H9 (cell line): Measurements from ENCODE around the gene C15orf62. TPM values are rescaled to one million over a fixed set of nuclear protein-coding genes. Genes with fewer than 3 reads are reported as not detected.
A peak's percentile ranks its signal among the peaks of the same experiment; 100 is the strongest.

ENCODE experiments used
- DNase-seq: peaks from one replicate; pipeline ENCODE4 v3.0.0-alpha.2; 2017
- H2AFZ ChIP-seq: one replicate; pipeline ENCODE4 v1.6.1; 2013; ENCODE audit warnings: mild to moderate bottlenecking, low read length, control low read depth, moderate library complexity
- H2AK5ac ChIP-seq: 2 replicates; pipeline ENCODE4 v1.6.1; 2013; ENCODE audit warnings: low read length, control low read depth, mixed read lengths; ENCODE audit not compliant: insufficient read length
- H2BK120ac ChIP-seq: one replicate; pipeline ENCODE4 v1.6.1; 2013; ENCODE audit warnings: low read depth, mild to moderate bottlenecking, low read length, control low read depth, inconsistent platforms; ENCODE audit not compliant: poor library complexity, severe bottlenecking
- H2BK12ac ChIP-seq: 2 replicates; pipeline ENCODE4 v1.6.1; 2013; ENCODE audit warnings: low read length, control low read depth, mixed read lengths, low read depth; ENCODE audit not compliant: insufficient read length
- H2BK15ac ChIP-seq: 2 replicates; pipeline ENCODE4 v1.6.1; 2013; ENCODE audit warnings: low read depth, low read length, control low read depth
- H2BK20ac ChIP-seq: one replicate; pipeline ENCODE4 v1.6.1; 2013; ENCODE audit warnings: low read depth, mild to moderate bottlenecking, low read length, control low read depth, inconsistent platforms; ENCODE audit not compliant: poor library complexity, severe bottlenecking
- H2BK5ac ChIP-seq: 2 replicates; pipeline ENCODE4 v1.6.1; 2013; ENCODE audit warnings: low read length, control low read depth, mixed read lengths; ENCODE audit not compliant: insufficient read length
- H3K14ac ChIP-seq: 2 replicates; pipeline ENCODE4 v1.6.1; 2013; ENCODE audit warnings: low read length, control low read depth; ENCODE audit not compliant: insufficient read depth
- H3K18ac ChIP-seq: 2 replicates; pipeline ENCODE4 v1.6.1; 2013; ENCODE audit warnings: low read depth, mild to moderate bottlenecking, mixed read lengths, low read length, control low read depth; ENCODE audit not compliant: insufficient read length
- H3K23ac ChIP-seq: 2 replicates; pipeline ENCODE4 v1.6.1; 2013; ENCODE audit warnings: low read length, control low read depth, mixed read lengths, low read depth; ENCODE audit not compliant: insufficient read length
- H3K23me2 ChIP-seq: 2 replicates; pipeline ENCODE4 v1.6.1; 2013; ENCODE audit warnings: low read depth, mild to moderate bottlenecking, mixed read lengths, low read length, control low read depth; ENCODE audit not compliant: insufficient read length, poor library complexity, severe bottlenecking
- H3K27ac ChIP-seq: 2 replicates; pipeline ENCODE4 v1.5.1; 2013; ENCODE audit warnings: low read length, control low read depth, mixed read lengths, low read depth; ENCODE audit not compliant: insufficient read length
- H3K27me3 ChIP-seq: 2 replicates; pipeline ENCODE4 v1.6.1; 2013; ENCODE audit warnings: low read length, control low read depth, inconsistent platforms; ENCODE audit not compliant: insufficient read depth
- H3K4ac ChIP-seq: 2 replicates; pipeline ENCODE4 v1.6.1; 2013; ENCODE audit warnings: low read depth, mild to moderate bottlenecking, control low read depth, inconsistent platforms, low read length, moderate library complexity
- H3K4me1 ChIP-seq: 2 replicates; pipeline ENCODE4 v1.6.1; 2013; ENCODE audit warnings: low read length, control low read depth, inconsistent platforms; ENCODE audit not compliant: insufficient read depth
- H3K4me2 ChIP-seq: 2 replicates; pipeline ENCODE4 v1.6.1; 2013; ENCODE audit warnings: low read length, control low read depth, mixed read lengths; ENCODE audit not compliant: insufficient read length, insufficient read depth
- H3K56ac ChIP-seq: 2 replicates; pipeline ENCODE4 v1.6.1; 2013; ENCODE audit warnings: low read depth, mild to moderate bottlenecking, mixed read lengths, low read length, control low read depth; ENCODE audit not compliant: insufficient read length
- H3K79me1 ChIP-seq: 2 replicates; pipeline ENCODE4 v1.6.1; 2013; ENCODE audit warnings: low read depth, mild to moderate bottlenecking, moderate library complexity, low read length, control low read depth, inconsistent platforms; ENCODE audit not compliant: insufficient read depth, poor library complexity, severe bottlenecking
- H3K79me2 ChIP-seq: 2 replicates; pipeline ENCODE4 v1.6.1; 2013; ENCODE audit warnings: low read length, control low read depth, inconsistent platforms; ENCODE audit not compliant: insufficient read depth
- H3K9ac ChIP-seq: 2 replicates; pipeline ENCODE4 v1.6.1; 2013; ENCODE audit warnings: low read length, control low read depth, mixed read lengths; ENCODE audit not compliant: insufficient read length; ENCODE audit errors: extremely low read depth
- H3K9me3 ChIP-seq: one replicate; pipeline ENCODE4 v1.6.1; 2013; ENCODE audit warnings: low read depth, low read length, inconsistent platforms; ENCODE audit not compliant: control insufficient read depth
- H3T11ph ChIP-seq: one replicate; pipeline ENCODE4 v1.6.1; 2013; ENCODE audit warnings: mild to moderate bottlenecking, low read length, control low read depth, inconsistent platforms
- H4K20me1 ChIP-seq: one replicate; pipeline ENCODE4 v1.6.1; 2013; ENCODE audit not compliant: control insufficient read depth, insufficient read length, insufficient read depth
- H4K5ac ChIP-seq: 2 replicates; pipeline ENCODE4 v1.6.1; 2013; ENCODE audit warnings: low read depth, mild to moderate bottlenecking, mixed read lengths, low read length, control low read depth; ENCODE audit not compliant: insufficient read length
- H4K8ac ChIP-seq: replicated peaks from 2 replicates; pipeline ENCODE4 v1.6.1; 2013; ENCODE audit warnings: low read length, control low read depth, mixed read lengths, low read depth; ENCODE audit not compliant: insufficient read length
- H4K91ac ChIP-seq: 2 replicates; pipeline ENCODE4 v1.6.1; 2013; ENCODE audit warnings: low read depth, mild to moderate bottlenecking, moderate library complexity, mixed read lengths, low read length, control low read depth; ENCODE audit not compliant: insufficient read length
- H3K27ac Mint-ChIP-seq, 3 experiments: 2 replicates in 2 of 3; 3 replicates in 1 of 3; pipeline ENCODE4 v1.8.0; 2020 to 2021; ENCODE audit warnings: mixed read lengths in 3 of 3, mild to moderate bottlenecking in 1 of 3, moderate library complexity in 1 of 3
- H3K27me3 Mint-ChIP-seq: 2 replicates; pipeline ENCODE4 v1.8.0; 2021; ENCODE audit warnings: low read depth, mild to moderate bottlenecking, moderate library complexity, mixed read lengths
- H3K36me3 Mint-ChIP-seq, 3 experiments: 2 replicates in 2 of 3; 3 replicates in 1 of 3; pipeline ENCODE4 v1.8.0; 2020 to 2021; ENCODE audit warnings: low read depth in 3 of 3, mixed read lengths in 3 of 3; ENCODE audit not compliant: insufficient read depth in 1 of 3
- H3K4me1 Mint-ChIP-seq, 2 experiments: 2 replicates each; pipeline ENCODE4 v1.8.0; 2020; ENCODE audit warnings: mixed read lengths in 2 of 2
- H3K4me3 Mint-ChIP-seq, 2 experiments: 2 replicates in 1 of 2; 3 replicates in 1 of 2; pipeline ENCODE4 v1.8.0; 2020 to 2021; ENCODE audit warnings: mild to moderate bottlenecking in 2 of 2, mixed read lengths in 2 of 2, moderate library complexity in 1 of 2
- H3K9me3 Mint-ChIP-seq, 2 experiments: 2 replicates in 1 of 2; 3 replicates in 1 of 2; pipeline ENCODE4 v1.8.0; 2020; ENCODE audit warnings: mild to moderate bottlenecking in 2 of 2, mixed read lengths in 2 of 2, moderate library complexity in 1 of 2
- CTCF ChIP-seq: fragments of 200-600 bp; sonication (generic); conservative IDR thresholded peaks from 3 replicates; pipeline ENCODE4 v1.8.0; 2021; ENCODE audit warnings: antibody characterized with exemption, mild to moderate bottlenecking
- WGBS: extraction: QIAGEN DNeasy Blood & Tissue Kit; methylation state at CpG from one replicate; pipeline ENCODE4 v1.1.7; 2013; ENCODE audit warnings: missing lambda C conversion rate, low lambda C conversion rate, mixed read lengths; ENCODE audit not compliant: insufficient read length; ENCODE audit errors: extremely low coverage; 5-methylcytosine and 5-hydroxymethylcytosine counted together
- total RNA-seq: library from RNA; stranded (reverse); gene quantifications from 2 replicates; pipeline ENCODE4 v1.2.1, GENCODE V29; 2021

The C15orf62 gene
- total RNA-seq, 1 experiment from 2014 or later = 0.70 TPM

DNA sequence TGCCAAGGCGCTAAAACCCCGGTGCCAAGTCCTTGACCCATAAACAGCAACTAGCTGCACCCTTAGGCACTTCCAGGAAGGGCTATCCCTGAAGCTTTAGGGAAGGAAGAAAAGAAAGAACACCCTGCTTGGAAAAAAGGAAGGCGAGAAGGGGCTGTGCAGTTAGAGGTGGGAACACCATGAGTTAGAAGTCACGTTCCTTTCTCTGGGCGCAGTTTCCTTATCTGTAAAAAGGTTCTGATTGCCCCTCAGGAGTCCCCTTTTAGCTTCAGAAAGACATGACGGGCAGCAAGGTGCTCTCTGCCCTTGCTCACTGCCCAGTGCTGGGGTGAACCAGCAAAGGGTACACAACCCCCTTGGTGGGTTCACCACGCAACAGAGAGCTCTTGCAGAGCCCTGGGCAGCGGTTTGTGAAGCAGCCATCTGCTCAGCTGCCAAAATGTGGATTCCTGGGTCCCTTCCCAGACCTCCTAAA, 5.1 kb upstream of the C15orf62 start:
- Mint-ChIP-seq H3K4me3 (peak overlapping the region; percentile 76 to 85), H3K27me3 (peaks cover 9% of the 10 kb centered on the region; the same call in 1 of the 2 replicates), H3K36me3 (peaks cover 0 to 5% (median 0%) of the 10 kb centered on the region in 3 experiments; a peak in 4 of 7 replicates), H3K9me3 (no peaks in the 10 kb centered on the region), H3K4me1 (peaks cover 29 to 31% of the 10 kb centered on the region in 2 experiments), H3K27ac (peak overlapping the region in 1 of 3 experiments; percentile 44; a peak in 2 of 7 replicates)
- no peak overlapping the region for H3T11ph ChIP-seq
- no peak for TF ChIP-seq CTCF
- WGBS = no CpG with 5 or more reads among the region's 8 CpGs
- no peak overlapping the region for H3K27ac ChIP-seq
- H3K79me2 ChIP-seq = no peaks in the 10 kb centered on the region
- H2BK5ac ChIP-seq = no peak overlapping the region
- H3K14ac ChIP-seq = no peak overlapping the region
- H3K18ac ChIP-seq = no peak overlapping the region
- no peak overlapping the region for H3K9ac ChIP-seq
- no peak overlapping the region for H2BK12ac ChIP-seq
- no peak overlapping the region for H2AK5ac ChIP-seq
- no peak overlapping the region for H3K23ac ChIP-seq
- H3K4me2 ChIP-seq = peak overlapping the region; percentile 50
- H4K5ac ChIP-seq = no peak overlapping the region
- no peaks in the 10 kb centered on the region for H3K9me3 ChIP-seq
- H3K4me1 ChIP-seq = peaks cover 4% of the 10 kb centered on the region; the same call in 1 of the 2 replicates
- no peaks in the 10 kb centered on the region for H3K23me2 ChIP-seq
- no peak overlapping the region for H4K8ac ChIP-seq
- no peaks in the 10 kb centered on the region for H4K20me1 ChIP-seq
- H2BK20ac ChIP-seq = no peak overlapping the region
- no peak overlapping the region for H2BK120ac ChIP-seq
- H3K56ac ChIP-seq = no peak overlapping the region
- H3K4ac ChIP-seq = no peak overlapping the region
- no peak overlapping the region for H2AFZ ChIP-seq
- H3K79me1 ChIP-seq = no peaks in the 10 kb centered on the region
- no peak for DNase-seq
- no peak overlapping the region for H4K91ac ChIP-seq
- H2BK15ac ChIP-seq = no peak overlapping the region
- no peaks in the 10 kb centered on the region for H3K27me3 ChIP-seq
